IMR-90 (cell line): ENCODE results near the gene SIAH2. TPM values are rescaled to one million over a fixed set of nuclear protein-coding genes. Genes with fewer than 3 reads are reported as not detected.
A peak's percentile ranks its signal among the peaks of the same experiment; 100 is the strongest.

Experiments used
- ATAC-seq: fragments of 200-7000 bp; cut with Tn5 transposase; 2 replicates; pipeline ENCODE4 v1.9.1; 2020; ENCODE audit warnings: low read depth, mild to moderate bottlenecking, moderate library complexity
- BruUV-seq: library from RNA; stranded (reverse); fragments of 400-500 nt; replicated peaks from 2 replicates; lab custom pipeline; 2021; lab: Mats Ljungman, UMichigan
- CTCF ChIA-PET: fragments of 300-600 bp; formaldehyde crosslinking; extraction: SDS; loops from one replicate; lab custom pipeline; 2021; ENCODE audit warnings: antibody characterized with exemption; lab: Yijun Ruan, JAX
- POLR2A ChIA-PET: fragments of 300-600 bp; sonication (Branson Sonifier 250); formaldehyde crosslinking; loops from one replicate; lab custom pipeline; 2022; ENCODE audit warnings: antibody characterized with exemption; ENCODE audit not compliant: unreplicated experiment; lab: Charles Lee
- DNase-seq: peaks from one replicate; pipeline ENCODE4 v3.0.0; 2013
- H2AFZ ChIP-seq: replicated peaks from 2 replicates; pipeline ENCODE3; 2013; ENCODE audit warnings: low read length, mild to moderate bottlenecking; ENCODE audit not compliant: poor library complexity
- H2AK5ac ChIP-seq: 2 replicates; pipeline ENCODE4 v1.6.1; 2013; ENCODE audit warnings: low read depth, low read length, inconsistent platforms
- H2AK9ac ChIP-seq: replicated peaks from 2 replicates; pipeline ENCODE3; 2013; ENCODE audit warnings: mild to moderate bottlenecking, low read depth, low read length, moderate library complexity; ENCODE audit not compliant: poor library complexity
- H2BK120ac ChIP-seq: 2 replicates; pipeline ENCODE4 v1.6.1; 2013; ENCODE audit warnings: low read depth, low read length, inconsistent platforms
- H2BK15ac ChIP-seq: 3 replicates; pipeline ENCODE4 v1.6.1; 2013; ENCODE audit warnings: low read depth, low read length, inconsistent platforms
- H2BK20ac ChIP-seq: 2 replicates; pipeline ENCODE4 v1.6.1; 2013; ENCODE audit warnings: low read depth, mild to moderate bottlenecking, inconsistent platforms, low read length, moderate library complexity
- H2BK5ac ChIP-seq: 2 replicates; pipeline ENCODE4 v1.6.1; 2013; ENCODE audit warnings: mild to moderate bottlenecking, low read depth, low read length, inconsistent platforms; ENCODE audit not compliant: poor library complexity, severe bottlenecking
- H3K14ac ChIP-seq: replicated peaks from 2 replicates; pipeline ENCODE4 v1.6.1; 2013; ENCODE audit warnings: low read depth, low read length, inconsistent platforms
- H3K18ac ChIP-seq: 2 replicates; pipeline ENCODE4 v1.6.1; 2013; ENCODE audit warnings: low read depth, low read length, control low read depth
- H3K23ac ChIP-seq: 2 replicates; pipeline ENCODE4 v1.6.1; 2013; ENCODE audit warnings: low read depth, low read length, inconsistent platforms
- H3K27ac ChIP-seq: 2 replicates; pipeline ENCODE4 v1.5.1; 2013; ENCODE audit warnings: mild to moderate bottlenecking, control low read depth, low read length; ENCODE audit not compliant: insufficient read depth
- H3K27me3 ChIP-seq: 2 replicates; pipeline ENCODE4 v1.6.1; 2013; ENCODE audit warnings: low read length; ENCODE audit not compliant: control insufficient read depth, insufficient read depth
- H3K36me3 ChIP-seq: 2 replicates; pipeline ENCODE4 v1.6.1; 2013; ENCODE audit warnings: low read length, mixed read lengths; ENCODE audit not compliant: control insufficient read depth, insufficient read depth
- H3K4ac ChIP-seq: 2 replicates; pipeline ENCODE4 v1.6.1; 2013; ENCODE audit warnings: low read depth, low read length, inconsistent platforms
- H3K4me1 ChIP-seq: 2 replicates; pipeline ENCODE4 v1.6.1; 2013; ENCODE audit warnings: low read length, mixed read lengths; ENCODE audit not compliant: control insufficient read depth, insufficient read depth
- H3K4me2 ChIP-seq: 2 replicates; pipeline ENCODE4 v1.6.1; 2013; ENCODE audit warnings: low read depth, mild to moderate bottlenecking, control low read depth, low read length, moderate library complexity
- H3K4me3 ChIP-seq: 2 replicates; pipeline ENCODE4 v1.5.1; 2013; ENCODE audit warnings: low read depth, mild to moderate bottlenecking, control low read depth, low read length, moderate library complexity; ENCODE audit not compliant: insufficient read depth
- H3K56ac ChIP-seq: 2 replicates; pipeline ENCODE4 v1.6.1; 2013; ENCODE audit warnings: low read length, inconsistent platforms; ENCODE audit not compliant: insufficient read depth; ENCODE audit errors: extremely low read depth
- H3K79me1 ChIP-seq, 2 experiments: 2 replicates each; pipeline ENCODE4 v1.6.1; 2013; ENCODE audit warnings: low read length in 2 of 2, inconsistent platforms in 1 of 2, low read depth in 1 of 2
- H3K9ac ChIP-seq: 2 replicates; pipeline ENCODE4 v1.6.1; 2013; ENCODE audit warnings: low read depth, low read length, control low read depth
- H3K9me1 ChIP-seq: 2 replicates; pipeline ENCODE4 v1.6.1; 2013; ENCODE audit warnings: low read length, inconsistent platforms; ENCODE audit not compliant: insufficient read depth
- H3K9me3 ChIP-seq: 2 replicates; pipeline ENCODE4 v1.6.1; 2013; ENCODE audit warnings: low read length; ENCODE audit not compliant: control insufficient read depth, insufficient read depth
- H4K20me1 ChIP-seq: 2 replicates; pipeline ENCODE4 v1.6.1; 2013; ENCODE audit warnings: low read length, inconsistent platforms; ENCODE audit not compliant: insufficient read depth
- H4K5ac ChIP-seq: 2 replicates; pipeline ENCODE4 v1.6.1; 2013; ENCODE audit warnings: mild to moderate bottlenecking, low read depth, low read length, control low read depth
- H4K8ac ChIP-seq, 2 experiments: 2 replicates each; pipeline ENCODE4 v1.6.1; 2013; ENCODE audit warnings: low read depth in 2 of 2, low read length in 2 of 2, control low read depth in 1 of 2, inconsistent platforms in 1 of 2
- H4K91ac ChIP-seq: 2 replicates; pipeline ENCODE4 v1.6.1; 2013; ENCODE audit warnings: low read depth, low read length, inconsistent platforms; ENCODE audit not compliant: insufficient read depth
- BHLHE40 ChIP-seq: fragments of 150-350 bp; IDR thresholded peaks from 2 replicates; pipeline ENCODE4 v1.6.1; 2016; ENCODE audit warnings: mild to moderate bottlenecking, low read depth, low read length
- CHD1 ChIP-seq: IDR thresholded peaks from 2 replicates; pipeline ENCODE4 v1.6.1; 2012; ENCODE audit warnings: low read depth, low read length, improper control_type of control experiment
- FOS ChIP-seq: fragments of 150-350 bp; IDR thresholded peaks from 2 replicates; pipeline ENCODE4 v1.6.1; 2016; ENCODE audit warnings: low read depth, low read length
- MAFK ChIP-seq: IDR thresholded peaks from 2 replicates; pipeline ENCODE4 v1.6.1; 2012; ENCODE audit warnings: low read depth, low read length, improper control_type of control experiment
- MAZ ChIP-seq: IDR thresholded peaks from 2 replicates; pipeline ENCODE4 v1.6.1; 2012; ENCODE audit warnings: low read depth, mild to moderate bottlenecking, low read length, improper control_type of control experiment, moderate library complexity, borderline replicate concordance
- MXI1 ChIP-seq: IDR thresholded peaks from 2 replicates; pipeline ENCODE4 v1.6.1; 2012; ENCODE audit warnings: low read depth, mild to moderate bottlenecking, low read length, moderate library complexity, borderline replicate concordance
- NFE2L2 ChIP-seq: fragments of 150-350 bp; IDR thresholded peaks from 2 replicates; pipeline ENCODE4 v1.6.1; 2016; ENCODE audit warnings: low read depth, mild to moderate bottlenecking, low read length
- POLR2A ChIP-seq: IDR thresholded peaks from 2 replicates; pipeline ENCODE4 v1.6.1; 2012; ENCODE audit warnings: mild to moderate bottlenecking, low read depth, low read length
- RAD21 ChIP-seq: IDR thresholded peaks from 2 replicates; pipeline ENCODE4 v1.6.1; 2012; ENCODE audit warnings: low read length, improper control_type of control experiment
- RCOR1 ChIP-seq: IDR thresholded peaks from 2 replicates; pipeline ENCODE4 v1.6.1; 2012; ENCODE audit warnings: mild to moderate bottlenecking, low read length, improper control_type of control experiment; ENCODE audit not compliant: insufficient replicate concordance
- RFX5 ChIP-seq: IDR thresholded peaks from 2 replicates; pipeline ENCODE4 v1.8.0; 2012; ENCODE audit warnings: low read depth, mild to moderate bottlenecking, low read length, moderate library complexity
- SMC3 ChIP-seq: fragments of 150-350 bp; IDR thresholded peaks from 2 replicates; pipeline ENCODE4 v1.6.1; 2016; ENCODE audit warnings: low read depth, mild to moderate bottlenecking, antibody characterized with exemption, low read length, moderate library complexity
- WGBS, 2 experiments: methylation state at CpG; one replicate each; pipeline versions ENCODE4 v1.1.5 to v1.1.7; 2013; ENCODE audit warnings: missing lambda C conversion rate in 2 of 2; ENCODE audit not compliant: insufficient read length in 1 of 2; ENCODE audit errors: extremely low coverage in 2 of 2; 5-methylcytosine and 5-hydroxymethylcytosine counted together
- dilution Hi-C: fragments of 300-500 bp; cut with HindIII; formaldehyde crosslinking; loops from one replicate; pipeline ENCODE4 v1.14.3; 2018; ENCODE audit warnings: low sequenced_read_pairs; ENCODE audit not compliant: unreplicated experiment
- in situ Hi-C: fragments of 300-500 bp; cut with MboI; formaldehyde crosslinking; loops from 3 replicates; pipeline ENCODE4 v1.14.3; 2019; ENCODE audit warnings: low sequenced_read_pairs, inconsistent platforms, mixed read lengths
- intact Hi-C: fragments of 100-400 bp; cut with micrococcal nuclease; formaldehyde crosslinking; loops from 2 replicates; pipeline ENCODE4 v1.10.0; 2022
- polyA plus RNA-seq, 3 experiments: library from polyadenylated mRNA; depleted of rRNA; stranded (reverse); fragments of >200 nt; gene quantifications; 2 replicates each; pipeline ENCODE4 v1.2.3, GENCODE V29; 2012; ENCODE audit warnings: low replicate concordance in 1 of 3
- total RNA-seq: library from RNA; depleted of rRNA; stranded (reverse); fragments of >200 nt; gene quantifications from 2 replicates; pipeline ENCODE4 v1.2.3, GENCODE V29; 2012
- TF ChIP-seq, protein P1 (sequence below): fragments of 150-350 bp; IDR thresholded peaks from 2 replicates; pipeline ENCODE4 v1.6.1; 2017; ENCODE audit warnings: mild to moderate bottlenecking, antibody characterized with exemption, low read length, low read depth
- TF ChIP-seq, protein P2 (sequence below): conservative IDR thresholded peaks from 2 replicates; pipeline ENCODE4 v1.5.1; 2012; ENCODE audit warnings: mild to moderate bottlenecking, low read depth, low read length, improper control_type of control experiment

The SIAH2 gene
- total and polyA plus RNA-seq, 2 of the 4 experiments (the other 2 are of a cell fraction) = 24.7 to 61.8 TPM

DNA sequence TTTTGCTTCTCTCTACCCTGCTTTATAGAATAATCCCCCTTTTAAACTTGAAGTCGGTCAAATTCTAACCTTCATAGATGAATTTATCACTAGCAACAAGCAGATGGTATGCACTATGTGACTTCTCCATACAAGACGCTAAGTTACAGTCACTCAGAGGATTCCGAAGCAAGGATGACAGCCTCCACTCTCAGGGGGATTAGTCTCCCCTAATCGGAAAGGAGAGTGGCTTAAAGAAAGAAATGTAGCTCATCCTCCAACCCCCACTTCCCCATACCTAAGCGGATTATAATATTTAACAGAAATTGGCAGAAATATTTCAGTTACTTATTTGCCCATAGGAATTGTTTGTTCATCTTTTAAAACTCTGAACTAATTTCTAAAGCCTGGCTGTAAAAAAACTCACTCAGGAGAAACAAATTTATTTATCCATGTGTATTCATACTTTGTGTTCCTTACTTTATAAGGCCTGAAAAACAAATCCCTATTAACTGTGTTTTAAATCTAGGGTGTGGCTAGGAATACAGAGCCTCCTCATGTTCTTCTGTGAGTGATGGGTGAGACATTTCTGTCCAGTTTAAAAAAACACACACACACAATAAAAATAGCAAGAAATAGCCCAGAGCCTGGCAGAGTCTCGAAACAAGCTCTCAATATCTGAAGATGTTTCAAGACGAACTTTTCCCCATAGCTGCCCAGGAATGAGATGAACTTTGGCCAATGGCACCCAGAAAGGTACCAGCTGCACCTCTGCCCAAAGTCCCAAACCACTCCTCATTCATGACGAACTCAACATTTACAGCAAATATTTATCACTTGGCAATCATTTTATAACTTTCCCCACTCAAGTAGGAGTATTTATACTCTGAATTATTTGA, 18.7 kb downstream of the SIAH2 start (continued):
- no peak for TF ChIP-seq SMC3

DNA sequence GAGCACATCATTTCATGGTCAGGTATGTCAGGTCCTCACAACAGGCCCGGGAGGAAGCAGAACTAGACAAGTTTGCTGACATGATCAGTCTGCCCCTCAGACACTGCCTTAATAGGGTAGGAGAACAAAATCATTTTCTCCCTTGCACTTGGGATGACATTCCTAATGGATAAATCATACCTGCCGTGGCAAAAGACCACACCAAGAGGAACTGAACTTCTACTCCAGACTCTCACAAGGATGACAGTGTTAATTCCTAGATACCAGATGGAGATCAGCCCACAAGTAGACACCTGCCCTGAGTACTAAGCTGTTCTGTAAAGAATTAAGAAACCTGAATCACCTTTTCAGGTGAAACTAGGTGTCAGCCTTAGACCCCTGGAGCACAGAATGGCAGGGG, 19.5 kb downstream of the SIAH2 start:
- H3K23ac ChIP-seq = peak overlapping the region; percentile 48; the same call in 1 of the 2 replicates
- no peak overlapping the region for H3K4me2 ChIP-seq
- peaks cover 18% of the 10 kb centered on the region for H3K36me3 ChIP-seq
- in situ Hi-C loops = no loop called here
- H2AFZ ChIP-seq = no peak overlapping the region
- peak; percentile 51 for DNase-seq
- H3K27ac ChIP-seq = no peak overlapping the region
- no peak overlapping the region; the same call in 1 of the 2 replicates for H2BK120ac ChIP-seq
- H3K4me3 ChIP-seq = no peak overlapping the region
- no CpG with 5 or more reads among the region's 2 CpGs for WGBS, 2 experiments
- H3K79me1 ChIP-seq = peaks cover 43 to 89% of the 10 kb centered on the region in 2 experiments
- POLR2A ChIA-PET = no interaction called here
- H3K18ac ChIP-seq = no peak overlapping the region
- H4K20me1 ChIP-seq = peaks cover 74% of the 10 kb centered on the region
- H3K56ac ChIP-seq = no peak overlapping the region
- no peaks in the 10 kb centered on the region for H3K9me3 ChIP-seq
- H3K9ac ChIP-seq = no peak overlapping the region
- peak overlapping the region; percentile 7 for H2BK5ac ChIP-seq
- H4K8ac ChIP-seq = peak overlapping the region in 1 of 2 experiments; percentile 32; a peak in 1 of 4 replicates
- no peak overlapping the region for H4K5ac ChIP-seq
- peaks cover 14% of the 10 kb centered on the region for H3K4me1 ChIP-seq
- H3K4ac ChIP-seq = peak overlapping the region; percentile 34
- no TSS peak for BruUV-seq
- H2BK20ac ChIP-seq = no peak overlapping the region
- intact Hi-C loops = no loop called here
- dilution Hi-C loops = no loop called here
- H2AK9ac ChIP-seq = no peak overlapping the region
- ATAC-seq = peak; percentile 39; the same call in 1 of the 2 replicates
- peak overlapping the region; percentile 3; the same call in 1 of the 2 replicates for H2AK5ac ChIP-seq
- H2BK15ac ChIP-seq = no peak overlapping the region
- no peak for TF ChIP-seq BHLHE40
- TF ChIP-seq RFX5 = no peak
- no peak for TF ChIP-seq MXI1
- TF ChIP-seq MAFK = no peak
- TF ChIP-seq, protein P1, sequence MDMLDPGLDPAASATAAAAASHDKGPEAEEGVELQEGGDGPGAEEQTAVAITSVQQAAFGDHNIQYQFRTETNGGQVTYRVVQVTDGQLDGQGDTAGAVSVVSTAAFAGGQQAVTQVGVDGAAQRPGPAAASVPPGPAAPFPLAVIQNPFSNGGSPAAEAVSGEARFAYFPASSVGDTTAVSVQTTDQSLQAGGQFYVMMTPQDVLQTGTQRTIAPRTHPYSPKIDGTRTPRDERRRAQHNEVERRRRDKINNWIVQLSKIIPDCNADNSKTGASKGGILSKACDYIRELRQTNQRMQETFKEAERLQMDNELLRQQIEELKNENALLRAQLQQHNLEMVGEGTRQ = no peak
- no peak for TF ChIP-seq POLR2A
- TF ChIP-seq, protein P2, sequence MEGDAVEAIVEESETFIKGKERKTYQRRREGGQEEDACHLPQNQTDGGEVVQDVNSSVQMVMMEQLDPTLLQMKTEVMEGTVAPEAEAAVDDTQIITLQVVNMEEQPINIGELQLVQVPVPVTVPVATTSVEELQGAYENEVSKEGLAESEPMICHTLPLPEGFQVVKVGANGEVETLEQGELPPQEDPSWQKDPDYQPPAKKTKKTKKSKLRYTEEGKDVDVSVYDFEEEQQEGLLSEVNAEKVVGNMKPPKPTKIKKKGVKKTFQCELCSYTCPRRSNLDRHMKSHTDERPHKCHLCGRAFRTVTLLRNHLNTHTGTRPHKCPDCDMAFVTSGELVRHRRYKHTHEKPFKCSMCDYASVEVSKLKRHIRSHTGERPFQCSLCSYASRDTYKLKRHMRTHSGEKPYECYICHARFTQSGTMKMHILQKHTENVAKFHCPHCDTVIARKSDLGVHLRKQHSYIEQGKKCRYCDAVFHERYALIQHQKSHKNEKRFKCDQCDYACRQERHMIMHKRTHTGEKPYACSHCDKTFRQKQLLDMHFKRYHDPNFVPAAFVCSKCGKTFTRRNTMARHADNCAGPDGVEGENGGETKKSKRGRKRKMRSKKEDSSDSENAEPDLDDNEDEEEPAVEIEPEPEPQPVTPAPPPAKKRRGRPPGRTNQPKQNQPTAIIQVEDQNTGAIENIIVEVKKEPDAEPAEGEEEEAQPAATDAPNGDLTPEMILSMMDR = no peak
- no peak for TF ChIP-seq RCOR1
- no peak for TF ChIP-seq RAD21
- no peak for TF ChIP-seq FOS
- TF ChIP-seq SMC3 = no peak
- TF ChIP-seq CHD1 = no peak
- TF ChIP-seq MAZ = no peak
- TF ChIP-seq NFE2L2 = no peak
- peaks cover 29% of the 10 kb centered on the region for H3K9me1 ChIP-seq
- peak overlapping the region; percentile 16; the same call in 1 of the 2 replicates for H3K14ac ChIP-seq
- no peak overlapping the region for H4K91ac ChIP-seq
- CTCF ChIA-PET = no interaction called here
- H3K27me3 ChIP-seq = no peaks in the 10 kb centered on the region
